ENCODE data around the gene ANO2.

The ANO2 gene

DNA sequence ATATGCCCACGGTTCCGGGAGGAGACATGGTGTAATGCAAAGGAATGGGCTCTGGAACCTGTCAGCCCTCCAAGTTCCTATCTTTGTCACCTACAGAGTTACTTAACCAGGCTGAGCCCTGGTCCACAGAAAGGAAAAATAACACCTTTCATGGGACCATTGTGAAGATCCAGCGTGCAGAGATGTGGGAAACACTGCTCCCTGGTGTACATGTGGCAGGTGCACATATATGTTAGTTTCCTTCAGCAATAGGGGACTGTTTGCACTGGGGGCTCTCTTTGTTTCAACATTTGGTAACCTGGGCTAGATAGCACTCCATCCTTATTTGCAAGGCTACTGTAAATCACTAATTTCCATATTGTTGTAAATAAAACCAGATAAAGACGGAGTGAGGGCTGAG is 72.3 kb downstream of the ANO2 start:
- peaks cover 0 to 12% of the 10 kb centered on the region in 2 donors for H3K27me3 ChIP-seq
- H3K4me3 ChIP-seq, result no peak overlapping the region
- DNase-seq, result no peak
- H3K4me1 ChIP-seq, result no peaks in the 10 kb centered on the region
- no peak overlapping the region for H3K27ac ChIP-seq
- intact Hi-C loops (cut with DNase I; ENCODE audit: low total_unique reads), result no loop called here
- TF ChIP-seq, protein P1, sequence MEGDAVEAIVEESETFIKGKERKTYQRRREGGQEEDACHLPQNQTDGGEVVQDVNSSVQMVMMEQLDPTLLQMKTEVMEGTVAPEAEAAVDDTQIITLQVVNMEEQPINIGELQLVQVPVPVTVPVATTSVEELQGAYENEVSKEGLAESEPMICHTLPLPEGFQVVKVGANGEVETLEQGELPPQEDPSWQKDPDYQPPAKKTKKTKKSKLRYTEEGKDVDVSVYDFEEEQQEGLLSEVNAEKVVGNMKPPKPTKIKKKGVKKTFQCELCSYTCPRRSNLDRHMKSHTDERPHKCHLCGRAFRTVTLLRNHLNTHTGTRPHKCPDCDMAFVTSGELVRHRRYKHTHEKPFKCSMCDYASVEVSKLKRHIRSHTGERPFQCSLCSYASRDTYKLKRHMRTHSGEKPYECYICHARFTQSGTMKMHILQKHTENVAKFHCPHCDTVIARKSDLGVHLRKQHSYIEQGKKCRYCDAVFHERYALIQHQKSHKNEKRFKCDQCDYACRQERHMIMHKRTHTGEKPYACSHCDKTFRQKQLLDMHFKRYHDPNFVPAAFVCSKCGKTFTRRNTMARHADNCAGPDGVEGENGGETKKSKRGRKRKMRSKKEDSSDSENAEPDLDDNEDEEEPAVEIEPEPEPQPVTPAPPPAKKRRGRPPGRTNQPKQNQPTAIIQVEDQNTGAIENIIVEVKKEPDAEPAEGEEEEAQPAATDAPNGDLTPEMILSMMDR (IDR thresholded peaks at IDR 0.05), result no peak
- no peaks in the 10 kb centered on the region for H3K9me3 ChIP-seq
- no peaks in the 10 kb centered on the region for H3K36me3 ChIP-seq

DNA sequence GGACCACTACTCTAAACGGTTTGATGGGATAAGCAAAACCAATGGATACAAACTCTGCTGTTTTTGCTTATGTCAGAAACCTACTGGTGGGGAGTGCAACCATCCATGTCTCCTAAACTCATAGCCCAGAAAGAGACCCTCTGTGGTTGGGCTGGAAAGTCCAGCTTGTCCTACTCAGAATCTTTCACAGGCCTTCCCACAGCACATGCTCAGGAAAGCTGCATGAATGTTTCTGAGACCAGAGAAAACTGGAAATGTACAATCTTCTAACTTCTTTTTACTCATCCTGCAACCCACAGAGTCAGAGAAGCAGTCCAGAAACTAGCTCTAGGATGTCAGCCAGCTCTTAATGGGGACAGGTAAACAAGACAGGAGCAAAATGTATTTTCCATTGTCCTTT is 73.3 kb downstream of the ANO2 start:
- Histone ChIP-seq H3K27ac (no peak overlapping the region), H3K36me3 (no peaks in the 10 kb centered on the region), H3K4me1 (no peaks in the 10 kb centered on the region), H3K4me3 (no peak overlapping the region), H3K9me3 (no peaks in the 10 kb centered on the region), H3K27me3 (peaks cover 0 to 11% of the 10 kb centered on the region in 2 donors)
- no peak for DNase-seq
- intact Hi-C loops (cut with DNase I; ENCODE audit: low total_unique reads), result no loop called here
- TF ChIP-seq, protein P1 (IDR thresholded peaks at IDR 0.05), result no peak

DNA sequence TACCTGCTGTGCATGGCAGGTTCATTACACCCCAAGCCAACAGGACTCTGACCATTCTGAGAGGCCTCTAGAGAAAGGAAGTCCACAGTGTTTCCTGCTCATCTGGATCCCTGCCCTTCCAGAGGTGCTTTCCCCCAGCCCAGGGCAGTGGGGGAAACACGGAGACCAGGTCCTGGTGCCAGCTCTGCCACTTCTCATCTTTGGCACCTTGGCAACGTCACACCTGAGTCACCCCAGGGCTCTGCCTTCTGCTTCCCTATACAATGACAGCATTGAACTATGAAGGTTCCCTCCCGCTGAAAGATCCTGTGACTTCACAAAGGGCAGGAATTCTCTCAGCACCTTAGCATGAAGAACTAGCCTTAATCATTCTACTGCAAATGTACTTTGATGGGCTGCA is 74.9 kb downstream of the ANO2 start:
- Histone ChIP-seq H3K9me3 (no peaks in the 10 kb centered on the region), H3K4me1 (no peaks in the 10 kb centered on the region), H3K27ac (no peak overlapping the region), H3K27me3 (peaks cover 0 to 11% of the 10 kb centered on the region in 2 donors), H3K4me3 (no peak overlapping the region), H3K36me3 (no peaks in the 10 kb centered on the region)
- intact Hi-C loops (cut with DNase I; ENCODE audit: low total_unique reads), result no loop called here
- no peak for DNase-seq
- TF ChIP-seq, protein P1 (IDR thresholded peaks at IDR 0.05), result no peak

DNA sequence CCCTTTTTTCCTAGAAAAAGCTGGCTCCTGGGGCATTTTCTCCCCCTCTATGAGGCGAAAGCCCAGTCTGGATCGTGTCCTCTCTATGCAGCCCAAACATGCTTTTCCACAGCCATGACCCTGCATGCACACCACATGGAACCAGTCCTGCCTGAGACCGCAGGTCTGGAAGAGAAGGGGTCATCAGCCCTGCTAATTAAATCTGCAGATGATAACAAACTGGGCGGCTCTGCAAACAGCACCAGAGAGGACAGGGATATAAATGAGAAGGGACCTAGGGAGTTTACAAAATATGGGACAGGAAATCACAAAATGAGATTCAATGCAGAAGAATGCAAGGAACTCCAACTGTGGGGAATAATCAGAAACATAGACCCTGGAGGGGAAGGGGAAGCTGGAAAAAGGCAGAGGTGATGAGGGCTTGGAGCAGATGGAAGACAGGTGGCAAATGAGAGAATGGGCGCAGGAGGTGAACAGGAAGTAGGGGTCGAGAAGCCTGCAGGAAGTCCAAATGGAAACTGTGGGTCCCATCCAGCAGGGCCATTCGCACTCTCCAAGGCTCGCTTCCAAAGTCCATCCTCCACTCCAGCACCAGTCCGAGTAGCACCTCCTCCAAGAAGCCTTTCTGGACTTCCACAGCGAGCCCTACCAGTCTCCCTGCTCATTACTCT is 76.3 kb downstream of the ANO2 start:
- Histone ChIP-seq H3K36me3 (no peaks in the 10 kb centered on the region), H3K9me3 (no peaks in the 10 kb centered on the region), H3K4me1 (no peaks in the 10 kb centered on the region), H3K4me3 (no peak overlapping the region), H3K27me3 (peaks cover 0 to 10% of the 10 kb centered on the region in 2 donors), H3K27ac (no peak overlapping the region)
- TF ChIP-seq, protein P1 (IDR thresholded peaks at IDR 0.05), result no peak
- intact Hi-C loops (cut with DNase I; ENCODE audit: low total_unique reads), result no loop called here
- no peak for DNase-seq

DNA sequence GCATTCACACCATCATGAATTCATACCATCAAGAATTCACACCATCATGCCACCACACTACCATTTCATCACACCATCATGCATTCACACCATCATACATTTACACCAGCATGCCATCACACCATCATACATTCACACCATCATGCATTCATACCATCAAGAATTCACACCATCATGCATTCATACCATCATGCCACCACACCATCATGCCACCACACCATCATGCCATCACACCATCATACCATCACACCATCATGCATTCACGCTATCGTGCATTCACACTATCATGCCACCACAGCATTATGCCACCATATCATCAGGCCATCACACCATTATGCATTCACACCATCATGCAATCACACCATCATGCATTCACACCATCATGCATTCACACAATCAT is 79.7 kb downstream of the ANO2 start:
- intact Hi-C loops (cut with DNase I; ENCODE audit: low total_unique reads), result no loop called here
- H3K36me3 ChIP-seq, result no peaks in the 10 kb centered on the region
- TF ChIP-seq, protein P1 (IDR thresholded peaks at IDR 0.05), result no peak
- no peak overlapping the region for H3K27ac ChIP-seq
- DNase-seq, result no peak
- H3K27me3 ChIP-seq, result peaks cover 0 to 11% of the 10 kb centered on the region in 2 donors
- H3K4me3 ChIP-seq, result no peak overlapping the region
- H3K9me3 ChIP-seq, result no peaks in the 10 kb centered on the region
- no peaks in the 10 kb centered on the region for H3K4me1 ChIP-seq

DNA sequence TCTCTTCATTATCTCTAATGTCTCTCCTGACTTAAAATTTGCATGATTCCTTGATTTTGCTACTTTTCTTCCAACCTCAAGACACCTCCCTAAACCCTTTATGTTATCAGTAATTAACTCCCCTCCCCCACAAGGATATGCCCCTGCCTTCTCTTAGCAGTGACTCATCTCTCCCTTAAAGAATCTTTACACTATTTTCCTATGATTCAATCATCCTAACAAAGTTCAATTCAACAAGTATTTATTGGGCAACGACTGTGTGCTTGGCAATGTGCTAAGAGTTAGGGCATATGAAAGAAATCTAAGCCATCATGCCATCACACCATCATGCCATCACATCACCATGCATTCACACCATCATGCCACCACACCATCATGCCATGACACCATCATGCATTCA is 80.1 kb downstream of the ANO2 start:
- intact Hi-C loops (cut with DNase I; ENCODE audit: low total_unique reads), result no loop called here
- TF ChIP-seq, protein P1 (IDR thresholded peaks at IDR 0.05), result no peak
- no peak overlapping the region for H3K4me3 ChIP-seq
- H3K27ac ChIP-seq, result no peak overlapping the region
- peaks cover 0 to 12% of the 10 kb centered on the region in 2 donors for H3K27me3 ChIP-seq
- no peak for DNase-seq
- no peaks in the 10 kb centered on the region for H3K36me3 ChIP-seq
- no peaks in the 10 kb centered on the region for H3K9me3 ChIP-seq
- H3K4me1 ChIP-seq, result no peaks in the 10 kb centered on the region
